ENCODE results near the gene ARFGEF2.

- TF ChIP-seq CTCF (IDR thresholded peaks at IDR 0.05) = peak in 1 of 6 experiments; percentile 27
- no peak for TF ChIP-seq POLR2AphosphoS5 (IDR thresholded peaks at IDR 0.05)
- TF ChIP-seq EP300 (IDR thresholded peaks at IDR 0.05) = no peak
- no peak for TF ChIP-seq POLR2A (IDR thresholded peaks at IDR 0.05)
These were observed 641 bp downstream of the ARFGEF2 start for GRCh38 chr20:48921883-48922820.
